WTC11 (cell line): Measurements from ENCODE around the gene AVL9. TPM values are rescaled to one million over a fixed set of nuclear protein-coding genes. Genes with fewer than 3 reads are reported as not detected.
"Not testable (repeated sequence)": the region's sequence is repeated elsewhere in the genome, so short reads cannot be mapped to it uniquely, and the experiment has no call there.

Experiments used
- ATAC-seq: fragments of 200-7000 bp; cut with Tn5 transposase; 2 replicates; pipeline ENCODE4 v1.10.0; 2021; ENCODE audit warnings: mild to moderate bottlenecking, moderate library complexity
- CTCF ChIA-PET: fragments of 300-600 bp; sonication (Branson Sonifier 250); formaldehyde crosslinking; loops from one replicate; lab custom pipeline; 2021; ENCODE audit warnings: antibody characterized with exemption; lab: Charles Lee
- POLR2A ChIA-PET: fragments of 350-600 bp; sonication (Branson Sonifier 250); formaldehyde crosslinking; loops from one replicate; lab custom pipeline; 2021; ENCODE audit warnings: antibody characterized with exemption; lab: Charles Lee
- DNase-seq: peaks from one replicate; pipeline ENCODE4 v3.0.0; 2021; ENCODE audit warnings: low spot score
- H3K27ac Mint-ChIP-seq: 2 replicates; pipeline ENCODE4 v1.8.0; 2021; ENCODE audit warnings: mixed read lengths
- H3K27me3 Mint-ChIP-seq: 2 replicates; pipeline ENCODE4 v1.8.0; 2021; ENCODE audit warnings: low read depth, mild to moderate bottlenecking, moderate library complexity, mixed read lengths
- H3K36me3 Mint-ChIP-seq: 2 replicates; pipeline ENCODE4 v1.8.0; 2021; ENCODE audit warnings: mixed read lengths
- H3K4me1 Mint-ChIP-seq: 2 replicates; pipeline ENCODE4 v1.8.0; 2022; ENCODE audit warnings: mixed read lengths
- H3K4me3 Mint-ChIP-seq: 2 replicates; pipeline ENCODE4 v1.8.0; 2021; ENCODE audit warnings: mild to moderate bottlenecking, moderate library complexity, mixed read lengths
- H3K9me3 Mint-ChIP-seq: 2 replicates; pipeline ENCODE4 v1.8.0; 2021; ENCODE audit warnings: mixed read lengths
- ATF2 ChIP-seq: sonication (generic); formaldehyde crosslinking; IDR thresholded peaks from 2 replicates; pipeline ENCODE4 v1.8.1; 2022; ENCODE audit warnings: low read depth, missing genetic modification reagents, borderline replicate concordance
- ESRRA ChIP-seq: sonication (generic); formaldehyde crosslinking; IDR thresholded peaks from 2 replicates; pipeline ENCODE4 v1.8.1; 2022; ENCODE audit warnings: mild to moderate bottlenecking, missing genetic modification reagents, borderline replicate concordance
- GABPB1 ChIP-seq: sonication (generic); formaldehyde crosslinking; IDR thresholded peaks from 2 replicates; pipeline ENCODE4 v1.8.1; 2023; ENCODE audit warnings: mild to moderate bottlenecking, missing genetic modification reagents
- GRHL2 ChIP-seq: fragments of 250-450 bp; sonication (Bioruptor Pico); IDR thresholded peaks from 2 replicates; pipeline ENCODE4 v1.8.0; 2022; ENCODE audit warnings: mild to moderate bottlenecking, moderate library complexity; ENCODE audit not compliant: insufficient replicate concordance, severe bottlenecking
- HMGA2 ChIP-seq: fragments of 250-450 bp; sonication (Bioruptor Pico); IDR thresholded peaks from 2 replicates; pipeline ENCODE4 v1.4.0; 2021; ENCODE audit warnings: mild to moderate bottlenecking, moderate library complexity
- IRF2 ChIP-seq: sonication (generic); formaldehyde crosslinking; IDR thresholded peaks from 2 replicates; pipeline ENCODE4 v1.8.0; 2022; ENCODE audit warnings: low read depth, missing genetic modification reagents, borderline replicate concordance
- KAT7 ChIP-seq: sonication (generic); formaldehyde crosslinking; IDR thresholded peaks from 2 replicates; pipeline ENCODE4 v1.8.1; 2023; ENCODE audit warnings: missing genetic modification reagents, mild to moderate bottlenecking, borderline replicate concordance
- NFE2L1 ChIP-seq: sonication (generic); formaldehyde crosslinking; IDR thresholded peaks from 2 replicates; pipeline ENCODE4 v1.8.1; 2023; ENCODE audit warnings: missing genetic modification reagents
- NR1H2 ChIP-seq: sonication (generic); formaldehyde crosslinking; IDR thresholded peaks from 2 replicates; pipeline ENCODE4 v1.9.0; 2021; ENCODE audit warnings: mild to moderate bottlenecking, moderate library complexity, missing genetic modification reagents
- OVOL2 ChIP-seq: fragments of 250-450 bp; sonication (Bioruptor Pico); IDR thresholded peaks from 2 replicates; pipeline ENCODE4 v1.9.0; 2021; ENCODE audit warnings: mild to moderate bottlenecking, borderline replicate concordance
- PREB ChIP-seq: sonication (generic); formaldehyde crosslinking; IDR thresholded peaks from 2 replicates; pipeline ENCODE4 v1.8.1; 2022; ENCODE audit warnings: mild to moderate bottlenecking, missing genetic modification reagents, moderate library complexity, borderline replicate concordance
- SMAD3 ChIP-seq: sonication (generic); formaldehyde crosslinking; IDR thresholded peaks from 2 replicates; pipeline ENCODE4 v1.8.0; 2022; ENCODE audit warnings: missing genetic modification reagents, mild to moderate bottlenecking, borderline replicate concordance
- TCF7 ChIP-seq: sonication (generic); formaldehyde crosslinking; IDR thresholded peaks from 2 replicates; pipeline ENCODE4 v1.8.0; 2022; ENCODE audit warnings: mild to moderate bottlenecking, low read depth, missing genetic modification reagents, moderate library complexity
- ZBTB21 ChIP-seq: sonication (generic); formaldehyde crosslinking; IDR thresholded peaks from 2 replicates; pipeline ENCODE4 v1.8.1; 2023; ENCODE audit warnings: mild to moderate bottlenecking, missing genetic modification reagents, borderline replicate concordance
- total RNA-seq: library from RNA; stranded (reverse); gene quantifications from 3 replicates; pipeline ENCODE4 v1.2.3, GENCODE V29; 2021
- TF ChIP-seq, protein P1 (sequence below): fragments of 250-450 bp; sonication (Bioruptor Pico); IDR thresholded peaks from 2 replicates; pipeline ENCODE4 v1.9.0; 2021; ENCODE audit warnings: moderate library complexity, mild to moderate bottlenecking, inconsistent platforms, borderline replicate concordance
- TF ChIP-seq, protein P2 (sequence below): sonication (generic); formaldehyde crosslinking; IDR thresholded peaks from 2 replicates; pipeline ENCODE4 v1.8.1; 2022; ENCODE audit warnings: mild to moderate bottlenecking, moderate library complexity, missing genetic modification reagents
- TF ChIP-seq, protein P3 (sequence below): sonication (generic); formaldehyde crosslinking; IDR thresholded peaks from 2 replicates; pipeline ENCODE4 v1.8.0; 2023; ENCODE audit warnings: mild to moderate bottlenecking, missing genetic modification reagents

Gene AVL9
- total RNA-seq, 1 experiment from 2014 or later, result 55.6 TPM

GRCh38 chr7:32594965-32595490 lies 99.7 kb downstream of the AVL9 start:
- DNase-seq, result no peak
- H3K9me3 Mint-ChIP-seq, result peaks cover 25% of the 10 kb centered on the region
- TF ChIP-seq TCF7 (CRISPR knock-in tag) (no peak), GRHL2 (CRISPR knock-in tag) (no peak), PREB (no peak), OVOL2 (no peak), ZBTB21 (CRISPR knock-in tag) (no peak), HMGA2 (no peak), IRF2 (CRISPR knock-in tag) (no peak), NFE2L1 (CRISPR knock-in tag) (no peak), SMAD3 (CRISPR knock-in tag) (no peak), ATF2 (no peak), NR1H2 (CRISPR knock-in tag) (no peak), ESRRA (CRISPR knock-in tag) (no peak), KAT7 (CRISPR knock-in tag) (no peak), GABPB1 (CRISPR knock-in tag) (no peak)
- TF ChIP-seq, protein P1, sequence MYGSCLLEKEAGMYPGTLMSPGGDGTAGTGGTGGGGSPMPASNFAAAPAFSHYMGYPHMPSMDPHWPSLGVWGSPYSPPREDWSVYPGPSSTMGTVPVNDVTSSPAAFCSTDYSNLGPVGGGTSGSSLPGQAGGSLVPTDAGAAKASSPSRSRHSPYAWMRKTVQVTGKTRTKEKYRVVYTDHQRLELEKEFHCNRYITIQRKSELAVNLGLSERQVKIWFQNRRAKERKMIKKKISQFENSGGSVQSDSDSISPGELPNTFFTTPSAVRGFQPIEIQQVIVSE (CRISPR knock-in tag), result no peak
- TF ChIP-seq, protein P2, sequence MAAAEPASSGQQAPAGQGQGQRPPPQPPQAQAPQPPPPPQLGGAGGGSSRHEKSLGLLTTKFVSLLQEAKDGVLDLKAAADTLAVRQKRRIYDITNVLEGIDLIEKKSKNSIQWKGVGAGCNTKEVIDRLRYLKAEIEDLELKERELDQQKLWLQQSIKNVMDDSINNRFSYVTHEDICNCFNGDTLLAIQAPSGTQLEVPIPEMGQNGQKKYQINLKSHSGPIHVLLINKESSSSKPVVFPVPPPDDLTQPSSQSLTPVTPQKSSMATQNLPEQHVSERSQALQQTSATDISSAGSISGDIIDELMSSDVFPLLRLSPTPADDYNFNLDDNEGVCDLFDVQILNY, result no peak
- TF ChIP-seq, protein P3, sequence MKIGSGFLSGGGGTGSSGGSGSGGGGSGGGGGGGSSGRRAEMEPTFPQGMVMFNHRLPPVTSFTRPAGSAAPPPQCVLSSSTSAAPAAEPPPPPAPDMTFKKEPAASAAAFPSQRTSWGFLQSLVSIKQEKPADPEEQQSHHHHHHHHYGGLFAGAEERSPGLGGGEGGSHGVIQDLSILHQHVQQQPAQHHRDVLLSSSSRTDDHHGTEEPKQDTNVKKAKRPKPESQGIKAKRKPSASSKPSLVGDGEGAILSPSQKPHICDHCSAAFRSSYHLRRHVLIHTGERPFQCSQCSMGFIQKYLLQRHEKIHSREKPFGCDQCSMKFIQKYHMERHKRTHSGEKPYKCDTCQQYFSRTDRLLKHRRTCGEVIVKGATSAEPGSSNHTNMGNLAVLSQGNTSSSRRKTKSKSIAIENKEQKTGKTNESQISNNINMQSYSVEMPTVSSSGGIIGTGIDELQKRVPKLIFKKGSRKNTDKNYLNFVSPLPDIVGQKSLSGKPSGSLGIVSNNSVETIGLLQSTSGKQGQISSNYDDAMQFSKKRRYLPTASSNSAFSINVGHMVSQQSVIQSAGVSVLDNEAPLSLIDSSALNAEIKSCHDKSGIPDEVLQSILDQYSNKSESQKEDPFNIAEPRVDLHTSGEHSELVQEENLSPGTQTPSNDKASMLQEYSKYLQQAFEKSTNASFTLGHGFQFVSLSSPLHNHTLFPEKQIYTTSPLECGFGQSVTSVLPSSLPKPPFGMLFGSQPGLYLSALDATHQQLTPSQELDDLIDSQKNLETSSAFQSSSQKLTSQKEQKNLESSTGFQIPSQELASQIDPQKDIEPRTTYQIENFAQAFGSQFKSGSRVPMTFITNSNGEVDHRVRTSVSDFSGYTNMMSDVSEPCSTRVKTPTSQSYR (CRISPR knock-in tag), result no peak
- TF ChIP-seq, all 79 proteins: peak for 0
- Mint-ChIP-seq H3K27ac (no peak overlapping the region), H3K27me3 (no peaks in the 10 kb centered on the region; the same call in 1 of the 2 replicates), H3K4me1 (peaks cover 8% of the 10 kb centered on the region), H3K4me3 (no peak overlapping the region), H3K36me3 (peaks cover 9% of the 10 kb centered on the region)
- ChIA-PET CTCF (no interaction called here), POLR2A (interaction anchor here (0.7 kb wide), 1 partner anchor 204 kb away, joined by 3 read pairs; no protein-coding TSS in a partner anchor)
- ATAC-seq, result no peak

GRCh38 chr7:32601196-32601595 lies 105.9 kb downstream of the AVL9 start:
- POLR2A ChIA-PET, H3K27me3 Mint-ChIP-seq, H3K4me1 Mint-ChIP-seq, H3K4me3 Mint-ChIP-seq, CTCF ChIA-PET, H3K27ac Mint-ChIP-seq, DNase-seq, ATAC-seq: not testable (repeated sequence)
- Mint-ChIP-seq H3K36me3 (peaks cover 49% of the 10 kb centered on the region), H3K9me3 (peaks cover 70% of the 10 kb centered on the region)
